Stimulated activated CD8-positive, alpha-beta memory T cell treated with anti-CD3 and anti-CD28 coated beads, Interleukin-12 subunit alpha, Interleukin-12 subunit beta, amount 100 ng/mL, for 4 hours (primary cell): ENCODE measurements around the gene NR2E1.

Experiments used
- DNase-seq: peaks from one replicate; pipeline ENCODE4 v3.0.0-alpha.2; 2020; ENCODE audit warnings: low read depth

The NR2E1 gene

DNA sequence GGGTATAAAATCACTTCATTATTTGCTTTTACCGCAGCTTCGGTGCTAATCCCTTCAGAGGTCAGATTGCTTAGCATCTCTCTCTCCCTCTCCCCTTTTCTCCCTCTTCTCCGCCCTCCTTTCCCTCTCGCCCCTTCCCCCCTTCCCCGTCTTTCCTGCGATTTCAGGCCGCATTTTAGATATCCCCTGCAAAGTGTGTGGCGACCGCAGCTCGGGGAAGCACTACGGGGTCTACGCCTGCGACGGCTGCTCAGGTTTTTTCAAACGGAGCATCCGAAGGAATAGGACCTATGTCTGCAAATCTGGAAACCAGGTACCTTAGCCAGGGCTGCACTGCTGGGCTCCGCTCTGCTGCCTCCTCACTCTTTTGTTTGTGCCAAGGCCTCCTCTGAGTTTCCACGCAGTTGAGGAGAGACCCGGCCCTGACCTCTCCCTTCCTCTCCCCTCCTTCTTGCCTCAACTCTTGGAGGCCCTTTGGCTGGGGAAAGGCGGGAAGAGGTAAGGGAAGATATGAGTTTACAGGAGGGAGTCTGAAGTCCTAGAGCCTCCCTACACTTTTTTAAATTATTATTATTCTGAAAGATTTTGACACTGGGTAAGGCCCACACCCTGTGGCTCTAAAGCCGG, 5.6 kb downstream of the NR2E1 start:
- no peak for DNase-seq

DNA sequence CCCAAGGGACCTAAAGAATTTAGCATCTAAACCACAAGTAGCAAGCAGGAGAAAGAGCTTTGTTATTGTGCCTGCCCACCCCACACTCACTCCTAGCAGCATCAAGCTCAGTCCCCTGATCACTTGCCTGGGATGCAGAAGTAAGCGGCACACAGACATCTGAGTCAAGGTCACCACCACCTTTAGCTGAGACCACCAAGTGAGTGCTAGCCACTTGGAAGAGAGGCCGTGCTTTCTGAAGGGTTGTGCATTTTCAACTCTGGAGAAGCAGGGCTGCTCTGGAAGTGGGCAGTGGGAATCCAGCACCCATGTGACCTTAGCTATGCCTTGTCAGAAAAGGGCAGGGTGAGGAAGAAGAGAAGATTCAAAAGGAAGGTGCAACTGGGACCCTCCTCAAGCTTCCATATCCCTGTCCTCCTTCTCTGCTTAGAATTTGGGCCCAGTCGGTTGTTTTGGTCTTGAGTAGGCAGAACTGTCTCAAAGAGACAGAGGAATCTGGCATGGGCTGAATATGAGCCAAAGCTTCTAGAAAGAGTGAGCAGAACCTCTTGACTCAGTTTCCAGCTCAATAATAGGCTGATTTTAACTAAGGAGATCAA, 6.2 kb downstream of the NR2E1 start:
- DNase-seq = no peak

DNA sequence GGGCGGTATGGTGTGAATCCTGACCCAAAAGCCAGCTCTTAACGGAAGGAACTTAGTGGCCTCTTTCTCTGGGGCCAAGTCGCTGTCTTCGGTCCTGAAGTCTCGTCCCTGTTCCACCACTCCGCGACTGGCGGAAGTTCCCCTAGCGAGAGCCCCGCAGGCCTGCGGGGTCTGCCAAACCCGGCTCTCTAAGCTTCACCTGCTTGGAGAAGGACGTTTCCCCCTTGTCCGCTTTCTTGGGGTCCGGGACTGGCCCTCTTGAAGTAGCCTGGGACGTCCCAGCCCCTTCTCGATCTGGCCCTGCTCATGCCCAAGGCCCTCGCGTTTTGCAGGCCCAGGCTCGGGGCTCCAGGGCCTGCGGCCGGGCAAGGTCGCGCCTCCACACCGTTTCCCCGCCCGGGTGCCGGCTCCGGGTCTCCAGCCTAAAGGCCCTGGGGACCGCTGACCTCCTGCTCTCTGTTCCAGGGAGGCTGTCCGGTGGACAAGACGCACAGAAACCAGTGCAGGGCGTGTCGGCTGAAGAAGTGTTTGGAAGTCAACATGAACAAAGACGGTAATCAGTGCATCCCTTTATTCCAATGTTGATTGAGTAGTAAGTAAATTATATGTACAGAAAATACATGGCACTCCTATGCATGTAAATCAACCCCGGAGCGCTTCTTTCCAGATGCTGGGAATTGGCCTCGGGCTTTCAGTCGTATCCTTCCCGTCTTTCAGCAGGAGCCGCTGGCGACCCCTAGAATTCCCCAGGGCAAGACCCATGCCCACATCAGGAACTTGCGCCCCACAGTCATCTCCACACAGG, 8.8 kb downstream of the NR2E1 start:
- no peak for DNase-seq

DNA sequence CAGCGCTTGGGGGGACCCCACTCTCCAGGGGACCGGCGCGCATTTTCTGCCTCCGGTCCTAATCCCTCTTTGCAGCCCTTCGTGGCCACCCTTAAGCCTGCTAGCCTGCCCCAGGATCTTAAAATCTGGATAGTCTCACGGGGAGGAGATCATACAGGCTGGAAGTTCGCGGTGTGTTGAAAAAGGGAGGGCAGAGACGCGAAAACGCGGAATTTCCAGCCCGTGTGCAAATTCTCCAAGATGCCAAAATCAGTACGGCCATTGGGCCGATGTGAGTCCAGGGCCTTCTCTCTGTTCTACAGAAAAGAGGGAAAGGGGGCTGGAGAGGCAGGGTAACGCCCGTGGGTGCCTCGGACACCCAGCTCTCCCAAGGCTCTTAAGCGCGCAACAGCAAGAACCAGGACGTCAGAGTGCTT, 9.4 kb downstream of the NR2E1 start:
- no peak for DNase-seq

DNA sequence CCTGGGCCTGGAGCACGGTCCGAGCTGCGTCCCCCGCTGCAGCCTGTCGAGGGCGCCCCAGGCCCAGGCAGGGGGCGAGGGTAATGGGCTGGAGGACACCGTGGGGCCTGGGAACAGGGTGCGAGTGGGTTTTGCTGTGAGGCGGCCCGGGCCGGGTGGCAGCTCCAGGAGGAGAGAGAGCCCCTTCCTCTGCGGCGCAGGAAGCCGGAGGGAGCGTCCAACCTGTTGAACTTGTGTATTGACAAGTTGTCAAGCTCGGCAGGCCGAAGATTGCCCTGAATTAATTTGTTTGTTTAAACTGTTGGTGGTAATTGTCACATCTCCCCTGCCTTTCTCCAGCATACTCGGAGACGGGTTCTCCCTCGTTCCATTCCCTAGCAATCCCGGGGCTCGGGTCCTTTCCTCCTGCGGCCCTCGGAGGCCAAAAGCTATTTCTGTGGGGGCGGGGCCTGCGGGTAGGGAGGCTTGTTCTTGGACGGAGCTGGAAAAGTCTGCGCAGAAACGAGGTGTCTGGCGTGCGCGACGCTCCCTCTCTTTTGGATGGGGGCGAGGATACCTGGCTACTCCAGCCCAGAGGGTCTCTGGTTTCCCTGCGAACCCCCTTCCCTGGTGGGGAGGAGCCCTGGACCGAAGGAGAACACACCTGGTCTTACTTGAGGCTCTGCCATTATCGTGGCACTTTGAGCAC, 9.9 kb downstream of the NR2E1 start:
- no peak for DNase-seq

DNA sequence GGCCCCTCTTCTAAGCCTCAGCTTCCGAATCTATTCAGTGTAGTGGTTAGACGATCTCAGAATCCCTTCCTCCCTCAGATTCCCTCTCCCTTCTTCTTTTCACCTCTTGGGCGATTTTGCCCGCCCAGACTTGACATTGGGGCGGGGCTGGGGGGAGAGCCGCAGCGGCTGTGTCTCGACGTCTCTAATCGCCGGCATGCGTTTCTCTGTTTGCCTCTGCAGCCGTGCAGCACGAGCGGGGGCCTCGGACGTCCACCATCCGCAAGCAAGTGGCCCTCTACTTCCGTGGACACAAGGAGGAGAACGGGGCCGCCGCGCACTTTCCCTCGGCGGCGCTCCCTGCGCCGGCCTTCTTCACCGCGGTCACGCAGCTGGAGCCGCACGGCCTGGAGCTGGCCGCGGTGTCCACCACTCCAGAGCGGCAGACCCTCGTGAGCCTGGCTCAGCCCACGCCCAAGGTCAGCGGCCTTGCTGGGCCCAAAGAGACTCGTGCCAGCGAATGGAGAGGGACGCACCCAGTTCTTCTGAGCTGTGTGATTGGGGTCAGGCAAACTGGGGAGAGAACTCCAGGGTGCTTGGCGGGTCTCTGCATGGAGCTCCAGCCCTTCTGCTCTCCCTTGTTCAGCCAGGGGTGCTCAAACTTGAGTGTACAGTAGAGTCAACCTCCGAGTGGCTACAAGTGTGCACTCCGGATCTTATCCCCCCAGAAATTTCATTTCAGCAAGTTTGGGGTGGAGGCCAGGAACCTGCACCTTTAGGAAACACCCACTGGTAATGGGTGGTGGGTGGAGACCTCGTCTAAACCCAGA, 10.7 kb downstream of the NR2E1 start:
- no peak for DNase-seq

DNA sequence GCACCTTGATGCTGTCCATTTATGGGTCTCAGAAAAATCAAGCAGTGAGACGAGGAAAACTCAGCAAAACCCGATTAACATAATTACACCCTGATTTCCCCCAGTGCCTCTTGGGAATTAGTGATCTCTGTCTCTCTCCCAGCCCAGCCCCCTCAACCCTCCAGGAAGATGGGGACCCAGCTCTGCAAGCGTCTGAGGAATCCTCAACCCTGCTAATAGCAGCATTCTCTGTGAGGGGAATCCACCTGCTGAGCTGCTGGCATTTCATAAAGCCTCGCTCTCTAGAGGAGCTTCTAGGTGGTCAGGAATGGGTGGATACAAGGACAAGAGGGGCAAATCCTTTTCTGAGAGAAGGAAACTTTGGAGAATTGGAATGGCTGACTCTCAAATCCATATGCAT, 13.9 kb downstream of the NR2E1 start:
- no peak for DNase-seq

DNA sequence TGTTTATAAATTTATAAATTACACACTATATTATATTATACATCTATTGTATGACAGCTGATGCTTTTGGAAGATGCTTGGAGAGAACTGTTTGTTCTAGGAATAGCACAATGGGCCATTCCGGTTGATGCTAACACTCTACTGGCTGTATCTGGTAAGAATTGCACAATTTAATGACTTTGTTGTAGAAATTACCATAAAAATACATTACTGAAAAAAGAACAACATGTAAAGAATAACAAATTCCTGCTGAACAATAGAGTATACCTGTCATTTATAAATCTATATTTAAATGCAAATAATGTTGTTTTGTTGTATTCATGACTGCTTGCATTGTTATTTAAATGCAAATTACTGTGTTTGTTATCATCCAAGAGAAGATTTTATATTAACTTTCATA, 14.4 kb downstream of the NR2E1 start:
- DNase-seq = no peak

DNA sequence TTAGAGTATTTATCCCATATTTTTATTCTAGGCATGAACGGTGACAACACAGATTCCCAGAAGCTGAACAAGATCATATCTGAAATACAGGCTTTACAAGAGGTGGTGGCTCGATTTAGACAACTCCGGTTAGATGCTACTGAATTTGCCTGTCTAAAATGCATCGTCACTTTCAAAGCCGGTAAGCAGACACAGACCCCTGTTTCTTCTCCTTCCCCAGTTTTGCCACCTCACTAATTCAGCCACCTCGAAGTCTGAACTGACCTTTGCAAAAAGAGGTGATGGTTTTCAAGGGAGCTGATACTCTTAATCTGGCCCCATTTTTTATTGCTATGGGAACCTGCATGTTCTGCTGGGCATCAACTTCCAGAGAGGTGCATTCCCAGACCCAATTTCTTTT, 15.0 kb downstream of the NR2E1 start:
- DNase-seq = no peak

DNA sequence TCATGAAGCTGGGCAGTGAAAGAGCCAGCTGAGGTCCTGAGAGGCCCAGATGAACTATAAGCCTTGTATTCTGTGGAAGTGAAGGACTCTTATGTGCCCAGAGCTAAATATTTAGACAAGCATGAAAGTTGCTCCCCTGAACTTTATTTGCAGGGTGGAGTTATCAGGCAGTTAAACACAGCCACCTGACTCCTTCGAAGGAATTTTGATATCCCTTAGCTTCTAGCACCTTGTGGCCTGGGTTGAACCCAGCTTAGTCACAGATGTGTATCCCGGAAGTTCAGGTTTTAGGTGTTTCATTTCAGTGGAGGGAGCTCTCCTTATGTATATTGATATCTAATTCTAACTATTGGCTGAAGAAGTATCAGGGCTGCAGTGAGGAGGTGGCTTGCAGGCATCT, 20.4 kb downstream of the NR2E1 start:
- DNase-seq = no peak

DNA sequence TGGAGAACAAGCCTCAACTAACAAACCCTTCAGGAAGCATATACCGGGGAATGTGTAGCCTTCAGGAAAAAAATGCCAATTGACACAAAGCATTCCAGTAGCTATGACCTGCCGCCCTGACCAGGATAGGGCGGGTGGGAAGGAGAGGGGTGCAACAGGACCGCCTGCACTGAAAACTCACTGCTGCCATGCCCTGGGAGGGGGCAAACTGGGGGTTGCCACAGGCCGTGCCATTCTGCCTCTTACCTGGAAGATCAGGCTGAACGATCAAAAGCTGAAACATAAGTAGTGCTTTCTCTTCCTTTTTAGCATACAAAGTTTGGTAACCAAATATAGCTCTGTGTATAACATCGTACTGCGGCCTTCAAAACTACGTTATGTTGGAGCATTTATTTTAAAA, 21.7 kb downstream of the NR2E1 start:
- DNase-seq = no peak

DNA sequence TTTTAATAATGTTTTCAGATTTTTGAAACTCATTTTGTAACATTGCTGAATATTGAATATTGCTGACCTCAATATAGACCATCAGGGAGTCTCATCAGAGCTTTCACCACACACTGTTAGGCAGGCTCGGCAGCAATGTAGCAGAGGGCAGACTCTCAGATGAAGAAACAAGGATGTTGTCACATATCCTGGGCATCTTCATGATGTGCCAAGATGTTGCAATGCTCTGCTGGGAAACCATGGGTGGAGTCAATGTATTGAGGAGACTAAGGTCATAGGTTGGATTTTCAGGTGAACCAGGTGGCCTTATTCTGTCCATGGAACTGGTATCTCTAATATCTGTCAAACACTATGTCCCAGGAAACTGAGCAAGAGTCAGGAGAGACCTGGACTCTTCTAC, 27.3 kb downstream of the NR2E1 start:
- DNase-seq = no peak

DNA sequence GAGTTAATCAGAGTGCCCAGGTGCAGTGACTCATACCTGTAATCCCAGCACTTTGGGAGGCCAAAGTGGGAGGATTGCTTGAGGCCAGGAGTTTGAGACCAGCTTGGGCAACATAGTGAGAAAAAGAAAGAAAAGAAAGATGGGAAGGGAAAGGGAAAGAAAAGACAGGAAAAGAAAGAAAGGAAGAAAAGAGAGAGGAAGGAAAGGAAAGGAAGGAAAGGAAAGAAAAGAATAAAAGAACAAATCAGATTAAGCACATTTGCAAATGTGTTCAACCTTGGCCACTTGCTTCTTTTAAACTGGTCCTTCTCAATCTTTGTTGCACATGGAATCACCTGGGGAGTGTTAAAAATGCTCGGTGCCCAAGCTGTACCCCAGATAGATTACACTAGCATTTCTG, 28.0 kb downstream of the NR2E1 start:
- DNase-seq = no peak

DNA sequence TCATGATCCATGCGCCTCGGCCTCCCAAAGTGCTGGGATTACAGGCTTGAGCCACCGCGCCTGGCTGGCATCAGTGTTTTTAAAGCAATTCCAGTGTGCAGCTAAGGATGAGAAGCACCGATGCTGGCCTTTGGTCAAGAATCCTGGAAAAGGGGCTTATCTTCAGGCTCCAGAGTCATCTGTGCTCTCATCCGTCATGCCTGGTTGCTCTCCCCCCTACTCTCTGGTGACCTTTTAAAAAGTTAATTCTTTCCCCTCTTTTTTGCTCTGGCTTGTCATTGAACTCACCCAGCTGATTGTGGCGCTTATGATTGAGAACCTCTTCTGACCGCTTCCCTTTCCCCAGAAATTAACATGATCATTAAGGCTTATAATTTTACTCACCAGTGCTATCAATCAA, 28.7 kb downstream of the NR2E1 start:
- DNase-seq = no peak

DNA sequence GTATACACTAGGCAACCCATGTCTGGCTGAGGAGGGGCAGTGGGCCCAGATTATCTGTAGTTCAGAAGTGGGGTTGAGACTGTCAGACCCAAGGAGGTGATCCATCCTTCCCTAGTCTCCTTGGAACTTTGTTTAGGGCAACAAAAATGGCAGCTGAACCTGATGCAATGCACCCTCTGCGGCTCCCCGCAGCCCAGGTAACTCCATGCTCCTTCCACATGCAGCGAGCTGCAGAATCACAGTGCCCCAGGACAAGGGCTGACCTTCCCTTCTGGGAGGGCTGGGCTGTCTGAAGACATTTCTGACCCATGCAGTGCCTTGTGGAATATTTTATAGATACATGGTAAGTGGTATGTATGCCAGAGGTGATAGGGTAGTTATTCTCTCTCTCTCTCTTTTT, 29.4 kb downstream of the NR2E1 start:
- no peak for DNase-seq

DNA sequence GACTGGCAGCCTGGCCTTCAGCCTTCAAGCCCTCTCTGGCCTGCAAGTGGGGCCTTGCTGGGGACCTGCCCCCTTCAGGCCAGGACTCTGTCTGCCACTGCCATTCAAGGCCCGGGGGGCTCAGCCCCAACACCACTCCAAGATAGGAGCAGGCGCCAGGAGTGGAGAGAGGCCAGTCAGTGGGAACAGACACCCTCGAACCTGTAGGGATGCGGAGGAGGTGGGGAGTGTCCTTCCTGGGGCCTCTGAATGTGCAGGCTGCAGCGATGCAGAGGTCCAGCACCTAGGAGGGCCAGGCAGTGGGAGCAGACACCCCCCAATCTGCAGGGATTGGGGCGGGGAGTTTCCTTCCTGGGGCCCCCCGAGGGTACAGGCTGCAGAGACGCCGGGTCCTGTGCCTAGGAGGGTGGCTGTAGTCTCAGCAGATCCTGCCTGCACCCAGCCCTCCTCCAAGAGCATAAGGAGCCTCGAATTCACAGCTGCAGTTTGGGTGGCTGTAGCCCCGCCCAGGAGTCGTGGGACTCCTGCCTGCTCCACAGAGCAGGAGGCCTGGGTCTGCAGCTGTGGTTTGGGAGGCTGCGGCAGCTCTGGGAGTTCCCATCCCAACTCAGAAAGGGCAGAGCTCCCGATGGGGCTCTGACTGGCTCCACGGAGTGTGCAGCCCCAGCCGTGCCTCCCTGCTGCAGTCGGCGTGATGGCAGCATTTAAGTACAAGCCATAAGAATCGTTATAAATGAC, 33.1 kb downstream of the NR2E1 start:
- no peak for DNase-seq

DNA sequence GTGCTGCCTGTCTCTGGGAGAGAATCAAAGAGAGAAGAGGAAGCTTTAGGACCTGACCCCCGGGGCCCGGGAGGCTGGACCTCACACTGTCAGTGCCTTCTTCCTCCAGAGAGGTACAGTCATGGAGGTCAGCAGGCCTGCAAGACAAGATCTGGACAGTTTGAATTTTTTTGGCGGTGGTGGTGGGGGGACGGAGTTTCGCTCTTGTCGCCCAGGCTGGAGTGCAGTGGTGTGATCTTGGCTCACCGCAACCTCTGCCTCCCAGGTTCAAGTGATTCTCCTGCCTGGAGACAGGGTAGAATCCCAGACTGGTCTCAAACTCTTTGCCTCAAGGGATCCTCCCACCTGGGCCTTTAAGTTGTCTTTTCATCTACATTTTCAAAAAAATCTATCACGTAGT, 34.4 kb downstream of the NR2E1 start:
- DNase-seq = no peak

DNA sequence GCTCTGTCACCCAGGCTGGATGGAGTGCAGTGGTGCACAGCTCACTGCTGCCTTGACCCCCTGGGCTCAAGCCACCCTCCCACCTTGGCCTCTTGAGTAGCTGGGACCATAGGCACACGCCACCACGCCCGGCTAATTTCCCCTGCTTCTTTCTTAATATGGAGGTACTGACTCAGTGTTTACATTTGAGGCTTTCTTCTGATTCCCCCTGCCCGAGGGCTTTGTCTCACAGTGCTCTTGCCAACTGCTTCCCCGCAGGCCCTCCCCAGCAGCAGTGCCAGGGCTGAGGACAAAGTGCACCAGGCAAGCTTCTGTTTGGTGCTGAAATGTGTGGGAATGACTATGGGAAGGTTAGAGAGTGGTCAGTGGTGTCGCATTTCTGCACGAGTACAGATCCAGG, 34.8 kb downstream of the NR2E1 start:
- DNase-seq = no peak

DNA sequence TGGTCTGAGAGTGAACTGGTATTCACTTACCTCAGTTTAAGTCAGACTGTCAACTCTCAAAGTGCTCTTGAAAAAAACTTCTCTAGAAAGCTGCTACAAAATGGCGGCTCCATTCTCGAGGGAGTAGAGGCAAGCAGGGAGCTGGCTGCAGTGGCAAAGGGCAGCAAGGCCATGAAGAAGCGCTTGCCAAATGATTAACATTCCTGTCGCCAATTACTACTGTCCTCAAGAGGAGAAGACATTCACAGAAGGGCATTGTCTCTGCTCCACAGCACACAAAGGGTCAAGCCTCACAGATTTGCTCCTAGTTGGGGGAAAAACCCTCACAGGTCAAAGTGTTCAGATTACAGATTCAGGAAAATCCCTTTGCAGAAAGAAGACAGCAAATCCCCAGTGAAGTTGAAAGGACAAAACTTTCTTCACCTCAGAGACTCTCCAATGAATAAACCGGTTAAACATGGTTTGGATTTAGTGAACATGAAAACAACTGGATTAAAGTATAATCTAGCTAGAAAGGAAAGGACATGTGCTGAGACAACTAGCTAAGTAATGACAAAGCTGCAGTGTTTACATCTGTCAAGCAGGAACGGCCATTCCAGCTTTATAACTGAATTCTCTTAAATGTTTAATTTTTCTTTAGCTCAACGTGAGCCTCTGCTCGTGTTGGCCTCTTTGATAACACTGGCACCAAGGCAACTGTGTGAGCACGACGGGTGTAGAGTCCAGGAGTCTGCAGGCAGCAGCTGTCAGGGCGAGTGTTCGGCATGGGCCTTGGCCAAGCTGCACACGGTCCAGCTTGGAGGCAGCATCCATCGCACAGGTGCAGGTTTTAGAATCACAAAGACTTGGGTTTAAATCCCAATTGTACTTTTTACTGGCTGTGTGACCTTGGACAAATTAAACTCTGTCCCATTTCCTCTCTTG, 37.6 kb downstream of the NR2E1 start:
- DNase-seq = no peak

DNA sequence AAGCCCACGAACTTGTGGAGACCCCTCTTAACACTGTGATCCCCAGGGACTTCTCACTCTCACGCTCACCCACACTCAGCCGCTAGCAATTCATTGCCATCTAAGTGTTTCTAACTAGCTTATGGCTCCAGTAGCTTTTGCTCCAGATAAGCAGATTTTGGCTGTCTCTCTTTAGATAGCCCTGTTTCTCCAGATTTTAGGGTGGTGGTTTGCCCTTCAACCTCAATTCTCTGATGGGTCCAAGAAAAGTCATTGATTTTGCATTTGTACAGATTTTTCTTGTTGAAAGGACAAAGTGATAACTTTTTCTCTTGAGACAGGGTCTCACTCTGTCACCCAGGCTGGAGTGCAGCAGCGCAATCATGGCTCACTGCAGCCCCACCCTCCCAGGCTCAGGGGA, 41.2 kb downstream of the NR2E1 start:
- no peak for DNase-seq
